NCI-H1694 treated with DMSO at 0.1 percent for 48 hours (cell line): ENCODE data around the gene SHISAL1.

Experiments used
- DNase-seq: peaks from one replicate; lab custom pipeline; 2025; lab: John Stamatoyannopoulos, UW

The SHISAL1 gene

DNA sequence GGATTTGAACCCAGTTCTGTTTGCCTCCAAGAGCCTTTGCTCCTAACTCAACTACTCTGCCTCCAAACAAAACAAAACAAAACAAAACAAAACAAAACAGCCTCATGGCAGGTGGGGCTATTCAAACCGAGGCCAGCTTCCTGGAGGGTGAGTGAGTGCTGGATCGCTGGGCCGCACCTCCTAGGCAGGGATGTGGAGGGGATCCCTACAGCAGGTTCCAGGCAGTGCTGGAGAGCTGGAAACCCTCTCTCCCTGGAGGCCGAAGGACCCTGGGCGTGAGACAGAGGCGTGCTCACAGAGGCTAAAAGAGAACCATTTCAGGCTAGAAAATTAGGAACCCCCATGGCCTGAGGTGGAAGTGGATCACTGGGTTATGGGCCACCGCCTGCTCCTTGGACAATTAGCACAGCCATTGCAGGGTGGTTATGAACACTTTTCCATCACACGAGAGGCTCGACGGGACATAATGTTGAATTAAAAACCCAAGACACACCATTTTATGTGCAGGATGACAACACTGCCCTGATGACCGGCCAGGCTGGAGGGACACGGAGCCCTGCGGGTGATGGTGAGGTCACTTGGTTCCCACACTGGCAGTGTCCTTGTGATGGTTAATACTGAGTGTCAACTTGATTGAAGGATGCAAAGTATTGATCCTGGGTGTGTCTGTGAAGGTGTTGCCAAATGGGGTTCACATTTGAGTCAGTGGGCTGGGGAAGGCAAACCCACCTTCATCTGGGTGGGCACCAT, 35.2 kb downstream of the SHISAL1 start:
- DNase-seq, result no peak

- DNase-seq, result no peak
These were observed 35.9 kb downstream of the SHISAL1 start for GRCh38 chr22:44276706-44277356.

GRCh38 chr22:44276041-44276440, 36.7 kb downstream of the SHISAL1 start:
- DNase-seq, result no peak

DNA sequence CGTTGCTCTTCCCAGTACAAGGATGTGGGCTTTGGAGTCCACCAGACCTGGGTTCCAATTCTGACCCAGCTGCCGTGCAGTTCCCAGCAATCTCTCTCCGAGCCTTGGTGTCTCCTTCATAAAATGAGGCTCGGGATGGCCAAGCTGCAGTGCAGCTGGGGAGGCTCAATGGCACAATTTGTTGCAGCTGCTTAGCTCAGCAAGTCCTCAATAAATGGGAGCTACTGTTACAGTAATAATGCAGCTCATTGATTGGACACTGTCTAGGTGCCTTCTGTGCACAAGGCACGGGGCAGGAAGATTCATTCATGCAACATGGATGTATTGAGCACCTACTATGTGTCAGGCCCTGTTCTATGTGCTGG, 37.1 kb downstream of the SHISAL1 start:
- DNase-seq, result no peak

- no peak for DNase-seq
These were observed 37.7 kb downstream of the SHISAL1 start for GRCh38 chr22:44274918-44275630.

DNA sequence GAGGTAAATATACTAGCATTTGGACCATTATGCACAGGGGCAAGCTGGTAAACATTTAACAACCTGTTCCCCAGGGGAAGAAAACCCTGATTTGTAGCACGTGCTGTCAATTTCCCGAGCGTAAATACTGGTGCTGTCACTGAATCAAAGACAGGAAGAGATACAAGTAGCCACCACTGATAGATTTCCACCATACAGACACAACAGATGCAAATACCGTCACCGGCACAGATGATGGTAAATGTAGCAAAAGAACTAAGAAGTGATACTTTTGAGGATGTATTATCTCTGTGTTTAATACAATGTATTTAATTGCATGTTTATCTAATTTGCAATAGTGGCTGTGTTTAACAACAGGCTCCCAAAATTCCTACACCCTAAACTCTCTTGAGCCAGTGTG, 39.6 kb downstream of the SHISAL1 start:
- peak; percentile 50 for DNase-seq

DNA sequence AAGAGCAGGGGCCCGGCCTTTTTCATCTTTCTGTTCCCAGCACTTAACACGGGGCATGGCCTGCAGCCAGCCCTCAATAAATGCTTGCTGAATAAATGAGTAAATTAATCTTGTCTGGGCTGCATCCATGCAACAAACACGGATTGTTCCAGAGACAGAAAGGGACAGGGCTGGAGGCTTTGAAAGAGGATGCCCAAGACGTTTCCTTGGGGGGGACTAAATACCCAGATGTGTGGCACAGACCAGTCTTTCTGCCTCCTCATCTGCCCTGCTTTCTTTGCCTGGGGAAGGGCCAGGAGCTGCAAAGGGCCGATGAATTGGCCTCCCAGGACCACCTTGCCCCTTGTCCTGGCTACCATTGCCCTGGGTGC, 40.4 kb downstream of the SHISAL1 start:
- DNase-seq, result no peak

DNA sequence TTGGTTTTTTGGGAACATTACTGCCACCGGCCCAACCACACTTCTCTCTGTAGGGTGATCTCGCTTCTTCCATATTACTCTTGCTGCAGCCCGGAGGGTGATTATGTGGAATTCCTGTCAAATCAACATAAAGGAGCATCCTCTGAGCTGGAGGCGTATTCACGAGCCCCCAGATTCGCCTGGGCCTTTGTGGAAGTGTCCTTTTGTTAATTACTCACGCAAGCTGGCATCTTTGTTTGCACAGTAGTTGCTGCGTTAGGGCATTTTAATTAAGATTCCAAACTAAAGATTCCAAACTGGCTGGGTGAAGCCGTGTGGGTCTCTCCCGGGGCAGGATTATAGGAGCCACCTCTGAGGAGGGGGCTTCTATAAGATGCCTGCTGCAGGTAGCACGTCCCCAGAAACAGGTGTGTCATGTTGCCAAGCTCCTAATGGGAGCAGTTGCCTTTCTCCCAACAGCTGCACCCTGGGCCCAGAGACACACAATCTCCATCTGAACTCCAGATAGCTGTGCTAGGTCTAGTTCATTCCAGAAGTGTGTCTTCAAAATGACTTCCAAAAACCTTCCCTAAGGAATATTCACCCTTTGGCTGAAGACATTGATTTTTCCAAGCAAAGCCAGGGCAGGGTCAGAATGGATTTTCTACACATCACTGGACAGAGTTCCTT, 40.9 kb downstream of the SHISAL1 start:
- DNase-seq, result peak; percentile 9

DNA sequence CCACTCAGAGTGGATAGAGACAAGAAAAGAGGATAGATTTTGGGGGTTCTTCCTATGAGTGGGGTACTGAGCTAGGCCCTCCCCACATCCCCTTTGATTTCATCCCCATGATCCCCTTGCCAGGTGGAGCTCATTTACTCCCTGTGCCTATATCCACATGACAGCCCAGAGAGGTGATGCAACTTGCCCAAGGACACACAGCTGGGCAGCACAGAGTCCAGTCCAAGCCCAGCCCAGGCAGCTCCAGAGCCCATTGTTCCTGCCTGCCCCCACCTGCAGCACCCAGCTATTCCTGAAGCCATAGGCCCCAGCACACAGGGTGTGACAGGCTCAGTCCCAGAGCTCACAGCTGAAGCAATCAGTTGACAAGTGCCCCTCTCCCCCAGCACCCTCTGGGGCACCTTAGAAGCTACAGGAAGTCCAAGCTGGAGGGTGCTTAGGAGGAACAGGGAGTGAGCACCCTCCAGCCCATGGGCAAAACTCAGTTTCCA, 41.7 kb downstream of the SHISAL1 start:
- no peak for DNase-seq

GRCh38 chr22:44270556-44270880, 42.2 kb downstream of the SHISAL1 start:
- DNase-seq, result no peak

- no peak for DNase-seq
These were observed 42.8 kb downstream of the SHISAL1 start for GRCh38 chr22:44269757-44270555.

DNA sequence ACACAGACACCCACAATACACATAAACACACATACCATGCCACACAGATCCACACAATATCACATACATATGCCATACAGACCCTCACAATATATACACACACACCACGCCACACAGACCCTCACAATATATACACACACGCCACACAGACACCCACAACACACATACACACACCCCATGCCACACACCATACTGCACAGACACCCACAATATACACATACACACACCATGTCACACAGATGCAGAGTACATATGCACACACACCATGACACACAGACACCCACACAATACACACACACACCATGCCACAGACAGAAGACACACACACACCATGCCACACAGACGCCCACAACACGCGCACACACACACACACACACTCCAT, 43.6 kb downstream of the SHISAL1 start:
- no peak for DNase-seq

DNA sequence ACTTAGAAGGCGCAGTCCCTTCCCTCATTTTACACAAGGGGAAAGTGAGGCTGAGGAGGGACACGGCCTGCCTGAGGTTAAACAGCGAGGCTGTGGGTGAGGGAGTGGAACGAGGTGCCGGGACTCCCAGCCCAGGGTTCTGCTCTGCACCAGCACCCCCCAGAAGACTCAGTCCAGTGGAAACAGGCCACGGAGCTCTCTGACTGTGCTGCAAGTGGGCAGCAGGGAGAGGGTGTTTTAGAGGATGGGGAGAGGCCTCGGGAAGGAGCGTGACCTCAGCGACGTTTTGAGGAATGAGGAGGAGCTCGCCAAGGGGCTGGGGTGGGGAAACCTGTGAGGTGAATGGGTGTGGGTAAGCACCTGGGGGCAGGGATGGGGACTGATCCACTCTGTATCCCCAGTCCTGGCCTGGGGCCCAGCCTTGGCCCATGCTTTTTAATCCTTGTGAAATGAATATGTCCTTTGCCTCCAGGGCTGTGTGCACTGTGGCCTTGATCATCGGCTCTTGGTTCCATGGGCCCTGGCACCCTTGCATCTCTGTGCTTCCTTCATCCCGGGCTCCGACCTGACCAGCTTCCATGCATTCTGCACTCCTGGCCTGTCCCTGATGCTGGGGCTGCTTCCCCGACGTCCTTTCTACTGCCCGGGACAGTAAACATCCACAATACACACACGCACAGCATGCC, 44.2 kb downstream of the SHISAL1 start:
- DNase-seq, result no peak

GRCh38 chr22:44267856-44268255, 44.9 kb downstream of the SHISAL1 start:
- DNase-seq, result no peak

- no peak for DNase-seq
These were observed 45.7 kb downstream of the SHISAL1 start for GRCh38 chr22:44266796-44267760.

- no peak for DNase-seq
These were observed 49.2 kb downstream of the SHISAL1 start for GRCh38 chr22:44263547-44263946.

DNA sequence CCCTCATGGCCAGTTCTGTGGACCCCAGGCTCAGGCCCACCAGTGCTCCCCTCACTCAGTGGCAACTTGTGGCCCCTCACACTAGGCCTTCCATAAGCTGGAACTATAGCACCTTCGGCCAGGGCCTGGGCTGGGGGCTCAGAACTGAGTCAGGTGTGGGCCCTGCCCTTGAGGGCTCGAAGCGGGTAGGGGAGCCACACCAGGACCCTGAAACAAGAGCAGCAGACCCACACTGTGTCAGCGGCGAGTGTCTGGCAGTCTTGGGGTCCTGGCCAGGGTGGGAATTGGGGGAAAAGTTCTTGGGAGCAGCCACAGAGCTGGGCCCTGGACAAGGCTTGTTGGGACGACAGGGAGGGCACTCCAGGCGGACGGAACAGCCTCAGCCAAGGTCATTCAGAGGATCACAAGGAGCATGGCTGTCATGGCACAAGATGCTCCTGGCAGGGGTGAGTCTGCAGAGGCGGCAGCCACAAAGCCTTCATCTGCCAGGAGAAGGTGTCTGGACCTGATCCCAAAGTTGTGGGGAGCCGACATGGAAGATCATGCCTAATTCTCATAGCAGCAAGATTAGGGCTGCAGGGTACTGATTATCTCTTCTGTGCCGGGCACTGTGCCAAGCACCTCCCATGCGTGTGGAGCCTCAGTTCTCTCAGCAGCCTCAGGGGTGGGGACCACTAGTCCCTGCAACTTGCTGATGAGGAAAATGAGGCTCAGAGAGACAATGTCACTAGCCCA, 50.7 kb downstream of the SHISAL1 start:
- peak; percentile 41 for DNase-seq

- no peak for DNase-seq
These were observed 51.4 kb downstream of the SHISAL1 start for GRCh38 chr22:44261164-44261860.
